ENCODE data around the gene STRN4. TPM values are rescaled to one million over a fixed set of nuclear protein-coding genes. Genes with fewer than 3 reads are reported as not detected.

Gene STRN4
- total RNA-seq, 1 donor from 2014 or later: 52.7 TPM

- Histone ChIP-seq H3K36me3 (peaks cover 94% of the 10 kb centered on the region), H3K9me3 (replicated peaks) (no peaks in the 10 kb centered on the region), H3K4me1 (peaks cover 37% of the 10 kb centered on the region), H3K27me3 (ENCODE audit: low read depth) (no peaks in the 10 kb centered on the region), H3K27ac (replicated peaks) (no peak overlapping the region), H3K4me3 (no peak overlapping the region)
- intact Hi-C loops (cut with micrococcal nuclease): no loop called here
- no peak for DNase-seq
- TF ChIP-seq CTCF (IDR thresholded peaks at IDR 0.05; ENCODE audit: borderline replicate concordance): no peak
Observed at GRCh38 chr19:46724468-46724867, 21.8 kb downstream of the STRN4 start.

GRCh38 chr19:46723471-46723870 lies 22.8 kb downstream of the STRN4 start:
- intact Hi-C loops (cut with micrococcal nuclease): no loop called here
- Histone ChIP-seq H3K36me3 (peaks cover 88% of the 10 kb centered on the region), H3K4me1 (peaks cover 33% of the 10 kb centered on the region), H3K27ac (replicated peaks) (no peak overlapping the region), H3K9me3 (replicated peaks) (no peaks in the 10 kb centered on the region), H3K4me3 (no peak overlapping the region), H3K27me3 (ENCODE audit: low read depth) (no peaks in the 10 kb centered on the region)
- TF ChIP-seq CTCF (IDR thresholded peaks at IDR 0.05; ENCODE audit: borderline replicate concordance): no peak
- DNase-seq: no peak

- peaks cover 35% of the 10 kb centered on the region for H3K4me1 ChIP-seq
- no peak overlapping the region for H3K4me3 ChIP-seq
- no peak for DNase-seq
- H3K36me3 ChIP-seq: peaks cover 85% of the 10 kb centered on the region
- no peaks in the 10 kb centered on the region for H3K27me3 ChIP-seq (ENCODE audit: low read depth)
- intact Hi-C loops (cut with micrococcal nuclease): no loop called here
- no peaks in the 10 kb centered on the region for H3K9me3 ChIP-seq (replicated peaks)
- no peak overlapping the region for H3K27ac ChIP-seq (replicated peaks)
- TF ChIP-seq CTCF (IDR thresholded peaks at IDR 0.05; ENCODE audit: borderline replicate concordance): no peak
Observed at GRCh38 chr19:46723023-46723461, 23.2 kb downstream of the STRN4 start.

- Histone ChIP-seq H3K36me3 (peaks cover 80% of the 10 kb centered on the region), H3K9me3 (replicated peaks) (no peaks in the 10 kb centered on the region), H3K4me1 (peaks cover 35% of the 10 kb centered on the region), H3K27me3 (ENCODE audit: low read depth) (no peaks in the 10 kb centered on the region), H3K27ac (replicated peaks) (no peak overlapping the region), H3K4me3 (no peak overlapping the region)
- no peak for DNase-seq
- intact Hi-C loops (cut with micrococcal nuclease): no loop called here
- no peak for TF ChIP-seq CTCF (IDR thresholded peaks at IDR 0.05; ENCODE audit: borderline replicate concordance)
Observed at GRCh38 chr19:46722421-46723022, 23.7 kb downstream of the STRN4 start.

GRCh38 chr19:46722004-46722380 lies 24.3 kb downstream of the STRN4 start:
- H3K27me3 ChIP-seq (ENCODE audit: low read depth): no peaks in the 10 kb centered on the region
- no peak overlapping the region for H3K4me3 ChIP-seq
- peaks cover 74% of the 10 kb centered on the region for H3K36me3 ChIP-seq
- H3K4me1 ChIP-seq: peaks cover 35% of the 10 kb centered on the region
- no peak for DNase-seq
- H3K27ac ChIP-seq (replicated peaks): no peak overlapping the region
- no peaks in the 10 kb centered on the region for H3K9me3 ChIP-seq (replicated peaks)
- no peak for TF ChIP-seq CTCF (IDR thresholded peaks at IDR 0.05; ENCODE audit: borderline replicate concordance)
- intact Hi-C loops (cut with micrococcal nuclease): no loop called here
